H1 (cell line): Measurements from ENCODE around the gene PRR16. TPM values are rescaled to one million over a fixed set of nuclear protein-coding genes. Genes with fewer than 3 reads are reported as not detected.

Experiments used
- CTCF ChIA-PET: fragments of 300-600 bp; sonication (Branson Sonifier 250); formaldehyde crosslinking; loops from one replicate; lab custom pipeline; 2021; ENCODE audit not compliant: partially characterized antibody; lab: Charles Lee
- POLR2A ChIA-PET: fragments of 300-600 bp; sonication (Branson Sonifier 250); formaldehyde crosslinking; loops from one replicate; lab custom pipeline; 2021; ENCODE audit warnings: inconsistent platforms; ENCODE audit not compliant: partially characterized antibody; lab: Charles Lee
- DNase-seq, 2 experiments: peaks; one replicate each; pipeline versions ENCODE4 v3.0.0 to v3.0.0-alpha.2; 2010 to 2022; ENCODE audit warnings: low spot score in 2 of 2, low read depth in 1 of 2, mixed read lengths in 1 of 2
- FAIRE-seq: peaks from 2 replicates; lab custom pipeline; 2011; peaks lifted over from hg19 to GRCh38; lab: Jason Lieb, UNC
- H2AFZ ChIP-seq: 2 replicates; pipeline ENCODE4 v1.8.1; 2012; ENCODE audit warnings: low read length, inconsistent platforms
- H2AK5ac ChIP-seq: 2 replicates; pipeline ENCODE4 v1.6.1; 2013; ENCODE audit warnings: low read depth, low read length
- H2BK120ac ChIP-seq: replicated peaks from 2 replicates; pipeline ENCODE3; 2013; ENCODE audit warnings: low read depth, low read length, inconsistent platforms
- H2BK12ac ChIP-seq: 2 replicates; pipeline ENCODE4 v1.6.1; 2013; ENCODE audit warnings: low read depth, low read length
- H2BK15ac ChIP-seq: 2 replicates; pipeline ENCODE4 v1.6.1; 2013; ENCODE audit warnings: low read length
- H2BK20ac ChIP-seq: 2 replicates; pipeline ENCODE4 v1.6.1; 2013; ENCODE audit warnings: low read length
- H2BK5ac ChIP-seq: 2 replicates; pipeline ENCODE4 v1.6.1; 2013; ENCODE audit warnings: low read depth, low read length
- H3K14ac ChIP-seq: 2 replicates; pipeline ENCODE4 v1.6.1; 2013; ENCODE audit warnings: inconsistent platforms; ENCODE audit not compliant: insufficient read length
- H3K18ac ChIP-seq: 2 replicates; pipeline ENCODE4 v1.6.1; 2013; ENCODE audit warnings: low read length; ENCODE audit errors: extremely low read depth
- H3K23ac ChIP-seq: 2 replicates; pipeline ENCODE4 v1.6.1; 2013; ENCODE audit warnings: inconsistent platforms; ENCODE audit not compliant: insufficient read length
- H3K23me2 ChIP-seq: 2 replicates; pipeline ENCODE4 v1.6.1; 2013; ENCODE audit warnings: low read depth, low read length
- H3K27ac ChIP-seq: 2 replicates; pipeline ENCODE4 v1.6.1; 2011; ENCODE audit warnings: low read depth, low read length, inconsistent platforms
- H3K27me3 ChIP-seq, 4 experiments: replicated peaks in 1 of 4; 1 replicate in 1 of 4; 2 replicates in 3 of 4; pipeline versions ENCODE4 v1.6.1 to v1.8.1; 2011 to 2013; ENCODE audit warnings: low read length in 3 of 4, mild to moderate bottlenecking in 3 of 4, inconsistent platforms in 2 of 4, mixed read lengths in 2 of 4, moderate library complexity in 1 of 4; ENCODE audit not compliant: control insufficient read depth in 3 of 4, insufficient read depth in 3 of 4; ENCODE audit errors: extremely low read depth in 1 of 4
- H3K36me3 ChIP-seq, 4 experiments: 2 replicates each; pipeline versions ENCODE4 v1.6.1 to v1.8.1; 2011 to 2013; ENCODE audit warnings: mild to moderate bottlenecking in 4 of 4, low read length in 3 of 4, moderate library complexity in 2 of 4, control low read depth in 1 of 4, inconsistent platforms in 1 of 4; ENCODE audit not compliant: insufficient read depth in 4 of 4, control insufficient read depth in 2 of 4
- H3K4ac ChIP-seq: replicated peaks from 2 replicates; pipeline ENCODE3; 2013; ENCODE audit warnings: low read length, low read depth, mixed read lengths, inconsistent platforms; ENCODE audit not compliant: insufficient read length
- H3K4me1 ChIP-seq, 4 experiments: replicated peaks in 1 of 4; 1 replicate in 1 of 4; 2 replicates in 3 of 4; pipeline versions ENCODE4 v1.6.1 to v1.8.1; 2011 to 2013; ENCODE audit warnings: low read length in 3 of 4, inconsistent platforms in 2 of 4, mixed read lengths in 1 of 4; ENCODE audit not compliant: insufficient read depth in 4 of 4, control insufficient read depth in 3 of 4
- H3K4me2 ChIP-seq, 2 experiments: 2 replicates each; pipeline versions ENCODE4 v1.6.1 to v1.8.1; 2011 to 2013; ENCODE audit warnings: low read depth in 2 of 2, low read length in 2 of 2, control low read depth in 1 of 2, inconsistent platforms in 1 of 2, mild to moderate bottlenecking in 1 of 2; ENCODE audit not compliant: insufficient read depth in 1 of 2
- H3K4me3 ChIP-seq, 4 experiments: fragments of 200-600, 300-600 bp in 1 of 4; sonication (generic), shearing (Covaris generic), sonication (Bioruptor Twin) in 1 of 4; 2 replicates each; pipeline versions ENCODE4 v1.5.1 to v1.8.1; 2011 to 2016; ENCODE audit warnings: low read length in 4 of 4, low read depth in 3 of 4, control low read depth in 2 of 4, inconsistent platforms in 2 of 4, mild to moderate bottlenecking in 2 of 4, mixed read lengths in 1 of 4, moderate library complexity in 1 of 4; ENCODE audit not compliant: insufficient read depth in 2 of 4; ENCODE audit errors: extremely low read depth in 1 of 4
- H3K56ac ChIP-seq: replicated peaks from 2 replicates; pipeline ENCODE3; 2013; ENCODE audit warnings: low read depth, mild to moderate bottlenecking, mixed read lengths, low read length, inconsistent platforms; ENCODE audit not compliant: insufficient read length
- H3K79me1 ChIP-seq: 2 replicates; pipeline ENCODE4 v1.6.1; 2013; ENCODE audit warnings: low read depth, low read length, control low read depth
- H3K79me2 ChIP-seq, 2 experiments: 2 replicates each; pipeline versions ENCODE4 v1.6.1 to v1.8.1; 2012 to 2013; ENCODE audit warnings: low read length in 2 of 2, mild to moderate bottlenecking in 2 of 2, inconsistent platforms in 1 of 2; ENCODE audit not compliant: insufficient read depth in 2 of 2, control insufficient read depth in 1 of 2
- H3K9ac ChIP-seq, 4 experiments: replicated peaks in 1 of 4; 1 replicate in 1 of 4; 2 replicates in 3 of 4; pipeline versions ENCODE4 v1.6.1 to v1.8.1; 2011 to 2013; ENCODE audit warnings: low read depth in 3 of 4, low read length in 3 of 4, control low read depth in 2 of 4, mild to moderate bottlenecking in 2 of 4, moderate library complexity in 2 of 4, inconsistent platforms in 1 of 4; ENCODE audit errors: extremely low read depth in 1 of 4
- H3K9me3 ChIP-seq, 2 experiments: 2 replicates each; pipeline versions ENCODE4 v1.6.1 to v1.8.1; 2012 to 2013; ENCODE audit warnings: mild to moderate bottlenecking in 2 of 2, moderate library complexity in 2 of 2, control low read depth in 1 of 2, inconsistent platforms in 1 of 2, low read depth in 1 of 2, low read length in 1 of 2, mixed read lengths in 1 of 2; ENCODE audit not compliant: insufficient read depth in 2 of 2
- H4K20me1 ChIP-seq, 2 experiments: replicated peaks in 1 of 2; 2 replicates each; pipeline versions ENCODE3 to v1.8.1; 2011 to 2013; ENCODE audit warnings: inconsistent platforms in 2 of 2, low read length in 2 of 2, mild to moderate bottlenecking in 1 of 2; ENCODE audit not compliant: insufficient read depth in 2 of 2, control insufficient read depth in 1 of 2
- H4K5ac ChIP-seq: 2 replicates; pipeline ENCODE4 v1.6.1; 2013; ENCODE audit warnings: low read length, low read depth, mixed read lengths, inconsistent platforms; ENCODE audit not compliant: insufficient read length
- H4K8ac ChIP-seq: 2 replicates; pipeline ENCODE4 v1.8.0; 2013; ENCODE audit warnings: mild to moderate bottlenecking, moderate library complexity, low read length, inconsistent platforms; ENCODE audit not compliant: insufficient read depth; ENCODE audit errors: extremely low read depth
- H4K91ac ChIP-seq: replicated peaks from 2 replicates; pipeline ENCODE3; 2013; ENCODE audit warnings: low read length, mixed read lengths, inconsistent platforms; ENCODE audit not compliant: insufficient read length
- ASH2L ChIP-seq: fragments of 200-600, 300-600 bp; sonication (generic); IDR thresholded peaks from one replicate; pipeline ENCODE4 v1.7.1; 2017; ENCODE audit warnings: low read length
- BCL11A ChIP-seq, 2 experiments: IDR thresholded peaks; one replicate each; pipeline ENCODE4 v1.6.1; 2011; ENCODE audit warnings: low read depth in 2 of 2, low read length in 2 of 2, mild to moderate bottlenecking in 2 of 2
- CHD1 ChIP-seq: IDR thresholded peaks from 2 replicates; pipeline ENCODE4 v1.6.1; 2012; ENCODE audit warnings: low read depth, low read length, improper control_type of control experiment
- CREB1 ChIP-seq: IDR thresholded peaks from 2 replicates; pipeline ENCODE4 v1.6.1; 2012; ENCODE audit warnings: inconsistent platforms
- E2F6 ChIP-seq: IDR thresholded peaks from 2 replicates; pipeline ENCODE4 v1.6.1; 2012; ENCODE audit warnings: inconsistent platforms
- EGR1 ChIP-seq: IDR thresholded peaks from 2 replicates; pipeline ENCODE4 v1.6.1; 2011; ENCODE audit warnings: low read depth, low read length, borderline replicate concordance
- GTF2F1 ChIP-seq: IDR thresholded peaks from 2 replicates; pipeline ENCODE4 v1.6.1; 2012; ENCODE audit warnings: low read depth, low read length, improper control_type of control experiment, borderline replicate concordance
- HDAC2 ChIP-seq, 2 experiments: fragments of 300-600 bp in 1 of 2; sonication (generic) in 1 of 2; IDR thresholded peaks; 2 replicates each; pipeline ENCODE4 v1.6.1; 2011 to 2012; ENCODE audit warnings: low read depth in 2 of 2, low read length in 2 of 2, mild to moderate bottlenecking in 2 of 2, moderate library complexity in 2 of 2, borderline replicate concordance in 1 of 2, inconsistent platforms in 1 of 2
- NRF1 ChIP-seq: IDR thresholded peaks from 2 replicates; pipeline ENCODE4 v1.6.1; 2011; ENCODE audit warnings: mild to moderate bottlenecking, low read depth, low read length, improper control_type of control experiment
- SIX5 ChIP-seq: IDR thresholded peaks from 2 replicates; pipeline ENCODE4 v1.6.1; 2011; ENCODE audit warnings: mild to moderate bottlenecking, low read depth, low read length
- SUZ12 ChIP-seq: fragments of 200-600 bp; sonication (generic); IDR thresholded peaks from 2 replicates; pipeline ENCODE4 v1.6.1; 2012; ENCODE audit warnings: mild to moderate bottlenecking, inconsistent platforms, low read length, moderate library complexity, mixed read lengths
- TAF1 ChIP-seq: IDR thresholded peaks from 2 replicates; pipeline ENCODE4 v1.6.1; 2011; ENCODE audit warnings: mild to moderate bottlenecking, low read depth, low read length
- TBP ChIP-seq: IDR thresholded peaks from 2 replicates; pipeline ENCODE4 v1.6.1; 2011; ENCODE audit warnings: low read depth, low read length, improper control_type of control experiment
- TCF12 ChIP-seq: IDR thresholded peaks from 2 replicates; pipeline ENCODE4 v1.6.1; 2011; ENCODE audit warnings: low read depth, mild to moderate bottlenecking, low read length
- ZNF274 ChIP-seq: IDR thresholded peaks from 2 replicates; pipeline ENCODE4 v1.7.0; 2012; ENCODE audit warnings: low read length, borderline replicate concordance; ENCODE audit errors: extremely low read depth
- WGBS, 2 experiments: shearing (Covaris generic) in 1 of 2; methylation state at CpG; one replicate each; pipeline versions ENCODE4 v1.1.6 to v1.1.7; 2013 to 2015; ENCODE audit warnings: low lambda C conversion rate in 2 of 2, mixed read lengths in 2 of 2, inconsistent platforms in 1 of 2, low coverage in 1 of 2, missing lambda C conversion rate in 1 of 2; ENCODE audit not compliant: insufficient replicate concordance in 2 of 2, insufficient coverage in 1 of 2, insufficient read length in 1 of 2; ENCODE audit errors: extremely low coverage in 1 of 2, missing lambda C conversion rate in 1 of 2; 5-methylcytosine and 5-hydroxymethylcytosine counted together
- polyA plus RNA-seq, 7 experiments: library from polyadenylated mRNA; depleted of rRNA in 3 of 7; stranded (reverse) in 5 of 7; unstranded in 2 of 7; fragments of >200 nt in 5 of 7; fragments of 200-250 nt in 2 of 7; gene quantifications; 1 replicate in 5 of 7; 2 replicates in 1 of 7; 4 replicates in 1 of 7; pipeline versions ENCODE4 v1.2.1 to v1.2.3, GENCODE V29; 2011 to 2013; ENCODE audit warnings: missing spikeins in 2 of 7, mixed read lengths in 2 of 7
- total RNA-seq: library from RNA; stranded (reverse); fragmentation: NEBNext Ultra II Directional; extraction: Animal tissue kit (Norgen Biotek cat#: 25700); gene quantifications from 2 replicates; pipeline ENCODE4 v1.2.1, GENCODE V29; 2021

The PRR16 gene
- total and polyA plus RNA-seq, 2 of the 8 experiments (the other 6 are each of a cell fraction or from before 2014, with no cell fraction given) = 0.73 to 1.6 TPM

GRCh38 chr5:120599576-120599975 lies 135.5 kb downstream of the PRR16 start:
- Histone ChIP-seq H3K79me2 (no peaks in the 10 kb centered on the region), H2BK15ac (no peak overlapping the region), H2BK120ac (no peak overlapping the region), H3K14ac (no peak overlapping the region), H4K8ac (no peak overlapping the region), H3K27me3 (peaks cover 0 to 1% (median 0%) of the 10 kb centered on the region in 4 experiments; a peak in 1 of 7 replicates), H2BK5ac (no peak overlapping the region), H3K4me3 (no peak overlapping the region), H3K4me1 (no peaks in the 10 kb centered on the region), H4K91ac (no peak overlapping the region), H3K23me2 (no peaks in the 10 kb centered on the region), H3K4ac (no peak overlapping the region), H4K20me1 (no peaks in the 10 kb centered on the region), H4K5ac (no peak overlapping the region), H3K56ac (no peak overlapping the region), H3K36me3 (no peaks in the 10 kb centered on the region), H3K27ac (no peak overlapping the region), H3K18ac (no peak overlapping the region), H2AK5ac (no peak overlapping the region), H3K9ac (no peak overlapping the region), H3K79me1 (no peaks in the 10 kb centered on the region), H3K4me2 (no peak overlapping the region), H3K9me3 (no peaks in the 10 kb centered on the region), H2BK20ac (no peak overlapping the region), H2BK12ac (no peak overlapping the region), H2AFZ (no peak overlapping the region), H3K23ac (no peak overlapping the region)
- ChIA-PET POLR2A (no interaction called here), CTCF (interaction anchor here (1.0 kb wide), 2 partner anchors 9 kb away, joined by 3 read pairs; no protein-coding TSS in a partner anchor)
- DNase-seq (no peak), FAIRE-seq (no peak)
- 81% methylated on average over 2 of the region's 2 CpGs; no CpG with 5 or more reads in 1 of the 2 experiments for WGBS, 2 experiments
- TF ChIP-seq ASH2L (no peak), SUZ12 (no peak), NRF1 (no peak), SIX5 (no peak), BCL11A (IDR thresholded peaks at IDR 0.05; ENCODE audit: low read depth in 2 of 2, low read length in 2 of 2) (no peak), CHD1 (no peak), EGR1 (no peak), E2F6 (no peak), ZNF274 (no peak), GTF2F1 (no peak), TAF1 (no peak), CREB1 (no peak), TCF12 (no peak), TBP (no peak), HDAC2 (IDR thresholded peaks at IDR 0.05; ENCODE audit: borderline replicate concordance in 1 of 2, low read depth in 2 of 2, low read length in 2 of 2) (no peak)
